ENCODE results near the gene MARCHF6. TPM values are rescaled to one million over a fixed set of nuclear protein-coding genes. Genes with fewer than 3 reads are reported as not detected.

The MARCHF6 gene
- total and polyA plus RNA-seq, 2 donors (not counting 1 experiment from before 2014, with no cell fraction given): 69.0 to 201 TPM

- no peaks in the 10 kb centered on the region for H3K36me3 ChIP-seq (replicated peaks in 1 of 2; ENCODE audit: control extremely low read depth in 1 of 2, control insufficient read depth in 1 of 2, extremely low read depth in 1 of 2, insufficient read depth in 2 of 2, low read length in 1 of 2)
- WGBS (ENCODE audit: insufficient coverage): 100% methylated on average over 8 of the region's 10 CpGs
- Mint-ChIP-seq H3K9me3 (ENCODE audit: insufficient read depth) (no peaks in the 10 kb centered on the region), H3K4me3 (no peak overlapping the region), H3K27me3 (peaks cover 24% of the 10 kb centered on the region), H3K4me1 (peaks cover 6% of the 10 kb centered on the region), H3K27ac (no peak overlapping the region)
- TF ChIP-seq EZH2 (IDR thresholded peaks at IDR 0.05; ENCODE audit: borderline replicate concordance, insufficient read depth, low read depth, low read length, poor library complexity, severe bottlenecking) (no peak), CTCF (IDR thresholded peaks at IDR 0.05) (no peak)
- H3K9ac ChIP-seq (ENCODE audit: low read length): no peak overlapping the region
- intact Hi-C loops (cut with micrococcal nuclease): no loop called here
- CTCF ChIA-PET: no interaction called here
- H4K20me1 ChIP-seq (ENCODE audit: control insufficient read depth, insufficient read depth, low read length, poor library complexity, severe bottlenecking): no peaks in the 10 kb centered on the region
- POLR2A ChIA-PET: no interaction called here
- DNase-seq (no peak), ATAC-seq (ENCODE audit: low read depth) (no peak)
- H3K27me3 ChIP-seq (replicated peaks in 1 of 4; ENCODE audit: control extremely low read depth in 1 of 4, control insufficient read depth in 3 of 4, insufficient read depth in 4 of 4, low read length in 3 of 4): peaks cover 0 to 19% (median 10%) of the 10 kb centered on the region in 4 experiments
- H3K4me2 ChIP-seq (replicated peaks; ENCODE audit: low read depth, low read length, poor library complexity, severe bottlenecking): no peak overlapping the region
- H3K4me3 ChIP-seq (ENCODE audit: control extremely low read depth in 1 of 5, extremely low read depth in 1 of 5, insufficient read depth in 1 of 5, low read depth in 2 of 5, low read length in 4 of 5): no peak overlapping the region
- peaks cover 3 to 5% of the 10 kb centered on the region in 2 donors for H3K4me1 ChIP-seq (ENCODE audit: control insufficient read depth in 2 of 2, insufficient read depth in 2 of 2, low read length in 2 of 2)
- no peak overlapping the region for H3K27ac ChIP-seq (ENCODE audit: low read length in 2 of 2)
- H3K9me3 ChIP-seq (ENCODE audit: control extremely low read depth in 1 of 3, control insufficient read depth in 2 of 3, insufficient read depth in 1 of 3, low read length in 2 of 3): no peaks in the 10 kb centered on the region
- no peak overlapping the region for H2AFZ ChIP-seq (ENCODE audit: insufficient read depth, low read depth, low read length, poor library complexity, severe bottlenecking)
- no peaks in the 10 kb centered on the region for H3K79me2 ChIP-seq (ENCODE audit: control insufficient read depth, insufficient read depth, low read length)
Observed at GRCh38 chr5:10311595-10312425, 41.7 kb upstream of the MARCHF6 start.

GRCh38 chr5:10315201-10315600 lies 38.3 kb upstream of the MARCHF6 start:
- Histone ChIP-seq H3K9ac (ENCODE audit: low read length) (no peak overlapping the region), H3K9me3 (ENCODE audit: control extremely low read depth in 1 of 3, control insufficient read depth in 2 of 3, insufficient read depth in 1 of 3, low read length in 2 of 3) (no peaks in the 10 kb centered on the region), H3K27me3 (replicated peaks in 1 of 4; ENCODE audit: control extremely low read depth in 1 of 4, control insufficient read depth in 3 of 4, insufficient read depth in 4 of 4, low read length in 3 of 4) (no peaks in the 10 kb centered on the region), H3K4me2 (replicated peaks; ENCODE audit: low read depth, low read length, poor library complexity, severe bottlenecking) (no peak overlapping the region), H3K79me2 (ENCODE audit: control insufficient read depth, insufficient read depth, low read length) (no peaks in the 10 kb centered on the region), H4K20me1 (ENCODE audit: control insufficient read depth, insufficient read depth, low read length, poor library complexity, severe bottlenecking) (no peaks in the 10 kb centered on the region), H3K36me3 (replicated peaks in 1 of 2; ENCODE audit: control extremely low read depth in 1 of 2, control insufficient read depth in 1 of 2, extremely low read depth in 1 of 2, insufficient read depth in 2 of 2, low read length in 1 of 2) (no peaks in the 10 kb centered on the region), H3K27ac (ENCODE audit: low read length in 2 of 2) (no peak overlapping the region), H2AFZ (ENCODE audit: insufficient read depth, low read depth, low read length, poor library complexity, severe bottlenecking) (no peak overlapping the region), H3K4me1 (ENCODE audit: control insufficient read depth in 2 of 2, insufficient read depth in 2 of 2, low read length in 2 of 2) (no peaks in the 10 kb centered on the region), H3K4me3 (ENCODE audit: control extremely low read depth in 1 of 5, extremely low read depth in 1 of 5, insufficient read depth in 1 of 5, low read depth in 2 of 5, low read length in 4 of 5) (no peak overlapping the region)
- WGBS (ENCODE audit: insufficient coverage): 84% methylated on average over 2 of the region's 5 CpGs
- intact Hi-C loops (cut with micrococcal nuclease): no loop called here
- H3K27me3 Mint-ChIP-seq: peaks cover 13% of the 10 kb centered on the region
- no peaks in the 10 kb centered on the region for H3K4me1 Mint-ChIP-seq
- H3K4me3 Mint-ChIP-seq: no peak overlapping the region
- TF ChIP-seq EZH2 (IDR thresholded peaks at IDR 0.05; ENCODE audit: borderline replicate concordance, insufficient read depth, low read depth, low read length, poor library complexity, severe bottlenecking): no peak
- TF ChIP-seq CTCF (IDR thresholded peaks at IDR 0.05): no peak
- no peak overlapping the region for H3K27ac Mint-ChIP-seq
- ATAC-seq (ENCODE audit: low read depth) (no peak), DNase-seq (no peak)
- CTCF ChIA-PET: no interaction called here
- no peaks in the 10 kb centered on the region for H3K9me3 Mint-ChIP-seq (ENCODE audit: insufficient read depth)
- POLR2A ChIA-PET: no interaction called here
